ENCODE data around the gene OXLD1.

DNA sequence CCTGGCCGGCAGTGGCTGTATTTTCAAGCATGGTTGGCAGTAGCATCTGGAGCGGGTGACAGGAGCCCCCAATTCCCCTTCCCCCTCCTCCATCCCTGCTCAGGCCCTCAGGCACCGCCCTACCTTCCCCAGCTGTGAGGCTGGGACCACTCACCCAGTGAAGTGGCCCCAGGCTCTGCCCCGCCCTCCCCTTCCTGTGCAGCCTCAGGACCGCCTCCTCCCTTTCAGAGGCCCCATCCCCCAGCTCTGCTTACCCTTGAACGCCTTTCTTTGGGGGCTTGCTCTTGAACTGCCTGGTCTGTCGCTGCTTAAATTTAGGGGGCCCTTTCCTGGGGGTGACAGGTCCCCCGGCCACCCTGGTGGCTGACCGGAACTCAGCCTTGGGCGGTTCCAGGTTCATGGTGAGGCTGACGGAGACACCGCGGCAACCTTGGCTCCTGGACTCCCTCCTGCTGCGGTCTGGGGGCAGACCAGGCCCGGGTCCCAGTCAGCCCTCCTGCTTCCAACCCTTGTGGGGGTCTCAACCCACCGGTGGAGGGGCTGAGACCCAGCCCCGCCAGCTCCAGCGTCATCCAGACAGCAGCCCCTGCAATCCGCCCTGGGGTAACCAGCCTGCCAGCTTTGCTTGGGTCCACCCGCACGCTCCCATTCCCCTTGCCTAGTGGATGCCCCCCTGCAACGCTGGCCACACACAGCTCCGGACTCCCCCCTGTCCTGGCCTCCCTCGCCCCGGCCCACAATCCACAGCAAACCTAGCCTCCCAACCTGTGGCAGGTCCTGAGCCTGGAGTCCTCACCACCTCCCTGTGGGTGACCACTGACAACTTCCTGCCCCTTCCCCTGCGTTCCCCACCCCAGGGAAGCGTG lies 13.3 kb downstream of the OXLD1 start:
- TF ChIP-seq FOXM1 (IDR thresholded peaks at IDR 0.05; ENCODE audit: borderline replicate concordance) = no peak
- TF ChIP-seq SP1 (IDR thresholded peaks at IDR 0.05) = no peak
- no peak for TF ChIP-seq ELF4 (IDR thresholded peaks at IDR 0.05)
- TF ChIP-seq BHLHE40 (IDR thresholded peaks at IDR 0.05; ENCODE audit: borderline replicate concordance) = no peak
- no peak for TF ChIP-seq NFRKB (IDR thresholded peaks at IDR 0.05)
- TF ChIP-seq ZNF384 (IDR thresholded peaks at IDR 0.05) = no peak
- TF ChIP-seq LEF1 (IDR thresholded peaks at IDR 0.05; ENCODE audit: borderline replicate concordance) = no peak
- TF ChIP-seq ARNT (IDR thresholded peaks at IDR 0.05) = no peak
- no peak for TF ChIP-seq CTBP1 (IDR thresholded peaks at IDR 0.05; ENCODE audit: borderline replicate concordance)
- no peak for TF ChIP-seq FOXK2 (IDR thresholded peaks at IDR 0.05)
- TF ChIP-seq TARDBP (IDR thresholded peaks at IDR 0.05) = no peak
- no peak for TF ChIP-seq SUZ12 (IDR thresholded peaks at IDR 0.05)

Data from HEK293T (cell line).